CD4-positive, alpha-beta T cell treated with Interleukin-4 for 4 hours (primary cell): ENCODE data around the gene ENPP6.
"Not testable (repeated sequence)": the region's sequence is repeated elsewhere in the genome, so short reads cannot be mapped to it uniquely, and the experiment has no call there.

Experiments used
- DNase-seq: peaks from one replicate; pipeline ENCODE4 v3.0.0-alpha.2; 2020

ENPP6 gene

DNA sequence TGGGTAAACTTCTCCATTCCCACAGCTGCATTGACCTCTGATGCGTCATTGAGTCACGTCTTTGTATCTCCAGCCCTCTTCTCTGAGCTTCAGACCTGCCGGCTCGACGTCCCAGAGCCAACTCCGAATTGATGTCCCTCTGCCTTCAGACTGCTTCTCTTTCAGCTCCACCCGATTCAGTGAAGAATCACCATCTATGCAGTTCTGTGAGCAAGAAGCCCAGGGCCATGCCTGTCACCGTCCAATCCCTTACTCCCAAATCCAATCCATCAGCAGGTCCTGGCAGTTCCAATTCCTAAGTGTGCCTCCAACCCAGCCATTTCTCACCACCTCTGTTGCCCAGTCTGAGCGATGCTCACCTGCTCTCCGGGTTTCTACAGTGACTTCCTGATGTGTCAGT is 70.7 kb downstream of the ENPP6 start:
- no peak for DNase-seq

DNA sequence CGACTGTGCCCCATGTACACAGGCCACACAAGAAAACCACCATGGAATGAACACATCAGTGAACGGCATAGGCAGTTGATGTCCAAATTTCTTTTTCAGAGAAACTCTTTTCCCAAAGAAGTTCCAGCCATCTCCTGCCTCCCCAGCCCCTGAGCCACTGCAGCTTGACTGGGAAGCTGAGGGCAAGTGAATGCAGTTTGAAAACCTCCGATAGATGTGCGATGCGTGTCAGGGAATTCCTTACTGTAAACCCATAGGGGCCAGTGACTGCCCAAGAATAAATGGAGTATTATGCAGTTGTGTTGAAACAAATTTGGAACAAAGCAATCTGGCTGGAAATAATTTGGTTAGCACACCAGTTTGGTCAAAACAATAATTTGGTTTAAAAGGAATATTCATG is 72.1 kb downstream of the ENPP6 start:
- no peak for DNase-seq

DNA sequence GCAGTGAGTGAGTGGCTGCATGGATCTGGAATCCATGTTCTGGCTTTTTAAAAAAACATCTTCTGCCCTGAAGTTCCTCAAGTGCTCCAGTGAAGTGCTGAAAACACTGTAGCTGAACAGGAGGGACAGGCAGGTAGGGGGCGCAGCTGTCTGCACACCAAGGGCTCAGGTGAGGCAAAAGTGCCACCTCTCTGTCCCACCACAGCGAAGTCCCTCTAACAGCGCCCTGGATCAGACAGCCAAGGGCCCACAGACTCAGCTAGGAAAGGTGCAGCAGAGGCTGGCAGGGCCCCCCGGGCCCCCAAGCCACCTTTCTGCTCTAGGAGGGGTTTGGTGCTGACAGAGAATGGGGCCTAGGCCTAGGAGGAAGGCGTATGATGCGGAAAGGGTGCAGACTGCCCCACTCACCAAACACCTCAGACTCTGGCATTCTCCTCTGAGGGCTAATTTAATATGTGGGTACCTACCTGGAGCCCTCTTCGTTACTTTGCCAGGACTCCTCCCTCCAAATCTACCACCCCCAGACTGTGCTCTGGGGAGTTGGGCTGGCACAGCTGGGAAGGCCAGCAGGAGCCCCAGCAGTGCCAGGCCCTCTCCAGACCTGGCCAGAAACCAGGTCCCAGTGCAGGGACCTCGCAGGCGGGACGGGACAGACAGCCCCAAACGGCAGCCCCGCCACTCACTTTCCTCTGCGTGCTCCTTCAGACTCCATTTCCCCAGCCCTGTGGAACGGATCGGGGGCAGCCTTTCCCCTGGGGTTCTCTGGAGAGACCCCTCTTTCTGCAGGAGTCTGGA is 73.7 kb downstream of the ENPP6 start:
- no peak for DNase-seq

DNA sequence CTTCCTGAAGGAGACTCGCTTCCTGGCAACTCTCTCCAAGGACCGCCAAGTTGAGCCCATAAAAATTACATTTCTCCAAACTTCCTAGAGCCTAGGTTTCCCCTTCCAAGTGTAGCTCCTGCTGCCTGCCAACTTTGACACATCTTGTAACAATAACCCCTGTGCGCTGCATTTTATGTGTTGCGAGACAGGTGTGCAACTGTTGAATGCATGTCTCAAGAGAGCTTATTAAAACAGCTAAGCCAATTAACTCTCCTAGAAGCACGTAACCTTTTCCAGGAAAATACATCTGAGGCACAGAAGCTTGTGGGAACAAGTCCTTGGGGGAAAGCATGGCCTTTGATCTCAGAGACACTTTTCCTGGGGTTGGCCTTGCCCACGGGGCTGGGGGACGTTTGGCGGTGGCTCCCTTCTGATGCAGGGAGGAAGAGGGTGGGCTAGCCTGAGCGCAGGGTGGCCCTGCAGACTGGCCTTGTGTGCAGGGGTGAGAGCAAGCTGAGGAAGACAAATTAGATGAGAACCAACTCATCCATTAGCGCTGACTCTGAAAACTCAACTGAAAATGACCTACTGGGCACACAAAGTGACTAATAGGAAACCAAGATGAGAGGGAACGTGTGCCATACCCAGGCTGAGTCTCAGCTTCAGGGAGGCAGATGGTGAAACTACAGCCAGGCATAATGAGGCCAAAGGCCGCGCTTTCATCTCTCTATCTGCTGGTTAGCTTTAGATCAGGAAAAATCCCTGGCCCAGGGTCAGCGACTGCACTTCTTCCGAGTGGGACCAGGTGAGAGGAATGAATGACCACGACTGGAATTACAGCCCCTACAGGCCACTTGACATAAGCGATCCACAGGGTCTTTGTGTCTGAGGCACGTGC is 75.3 kb downstream of the ENPP6 start:
- DNase-seq, result no peak

DNA sequence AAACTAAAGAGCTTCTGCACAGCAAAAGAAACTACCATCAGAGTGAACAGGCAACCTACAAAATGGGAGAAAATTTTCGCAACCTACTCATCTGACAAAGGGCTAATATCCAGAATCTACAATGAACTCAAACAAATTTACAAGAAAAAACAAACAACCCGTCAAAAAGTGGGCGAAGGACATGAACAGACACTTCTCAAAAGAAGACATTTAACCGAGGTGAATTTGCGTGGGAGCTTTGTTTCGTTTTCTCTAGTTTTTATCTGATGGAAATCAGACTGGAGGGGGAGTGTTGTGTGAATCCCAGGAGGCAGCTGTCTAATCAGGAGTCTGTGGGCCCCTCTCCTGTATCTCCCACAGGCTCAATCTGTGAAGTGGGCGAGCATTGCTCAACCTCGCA is 76.8 kb downstream of the ENPP6 start:
- not testable (repeated sequence) for DNase-seq

- no peak for DNase-seq
Measured at GRCh38 chr4:184136525-184136924, 81.1 kb downstream of the ENPP6 start.

GRCh38 chr4:184126800-184127199 is 90.9 kb downstream of the ENPP6 start:
- DNase-seq, result no peak

GRCh38 chr4:184122631-184123408 is 94.9 kb downstream of the ENPP6 start:
- no peak for DNase-seq

DNA sequence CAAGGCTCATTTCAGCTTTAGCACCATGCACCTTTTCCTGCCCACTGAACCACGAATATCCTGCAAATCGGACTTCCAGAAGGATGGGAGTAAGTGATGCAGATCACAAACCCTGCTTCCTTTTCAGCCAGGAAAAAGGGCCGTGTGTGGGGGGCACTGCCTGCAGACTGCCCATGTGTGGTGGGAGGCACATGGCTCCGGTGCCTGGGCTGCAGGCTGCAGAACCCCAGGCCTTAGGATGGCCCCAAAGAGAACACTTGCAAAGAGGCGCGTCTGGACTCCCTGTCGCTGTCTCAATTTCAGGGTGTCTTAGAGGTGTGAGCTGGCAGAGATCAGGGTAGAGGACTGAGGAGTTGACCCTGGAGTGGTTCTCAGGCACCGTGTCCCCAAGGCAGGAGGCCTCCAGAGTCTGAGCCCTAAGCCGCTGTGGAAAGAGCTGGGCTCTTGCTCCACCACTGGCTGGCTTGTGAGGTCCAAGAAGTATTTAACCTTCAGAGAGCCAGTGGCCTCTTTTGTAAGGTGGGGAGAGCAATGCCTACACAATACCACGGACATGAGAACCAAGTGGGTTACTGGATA is 97.0 kb downstream of the ENPP6 start:
- no peak for DNase-seq

- no peak for DNase-seq
Measured at GRCh38 chr4:184117662-184118199, 99.9 kb downstream of the ENPP6 start.

GRCh38 chr4:184115399-184115798 is 102.3 kb downstream of the ENPP6 start:
- no peak for DNase-seq

DNA sequence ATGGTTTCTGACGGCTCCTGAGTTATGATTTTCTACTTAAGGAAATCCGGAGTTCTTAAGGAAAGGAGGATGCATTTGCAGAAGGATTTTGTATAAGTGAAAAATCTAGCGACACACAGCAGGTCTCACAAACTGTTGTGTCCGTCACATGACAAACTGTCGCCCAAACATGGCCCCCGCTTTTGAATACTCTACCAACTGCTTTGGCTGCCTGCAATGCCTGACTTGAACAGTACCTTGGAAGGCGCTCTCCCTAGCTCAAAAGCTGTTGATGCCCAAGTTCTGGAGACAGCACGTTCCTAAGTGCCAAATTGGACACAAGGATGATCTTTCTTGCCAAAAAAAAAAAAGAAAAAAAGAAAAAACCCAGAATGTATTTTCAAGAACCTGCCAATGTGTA is 103.2 kb downstream of the ENPP6 start:
- no peak for DNase-seq

GRCh38 chr4:184112006-184112550 is 105.6 kb downstream of the ENPP6 start:
- DNase-seq, result no peak

DNA sequence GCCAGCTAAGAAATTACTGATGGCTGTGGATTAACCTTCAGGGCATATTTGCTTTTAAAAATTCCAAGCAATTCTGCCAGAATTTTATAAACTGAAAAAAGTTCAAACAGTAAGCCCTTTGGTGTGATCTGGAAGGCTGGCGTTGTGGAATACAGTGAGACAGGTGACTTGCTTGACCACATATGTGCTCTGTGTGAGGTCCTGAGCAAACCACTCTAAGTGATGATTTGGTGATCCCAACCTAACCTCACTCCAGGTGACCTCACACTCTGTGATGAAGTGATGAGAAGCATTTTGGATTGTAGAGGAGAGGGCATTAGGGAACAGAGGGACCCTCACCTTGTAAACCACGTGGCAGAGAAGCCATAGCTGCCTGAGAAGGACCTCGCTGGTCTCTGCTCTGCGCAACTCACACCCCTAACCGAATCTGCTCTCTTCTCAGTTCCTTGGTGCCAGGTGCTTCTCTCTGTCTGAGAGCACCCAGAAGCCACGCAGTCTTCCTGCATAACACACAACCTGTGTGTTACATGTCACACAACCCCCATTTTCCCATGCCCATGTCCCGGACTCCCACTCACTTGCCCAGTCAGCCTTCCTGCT is 106.3 kb downstream of the ENPP6 start:
- no peak for DNase-seq

DNA sequence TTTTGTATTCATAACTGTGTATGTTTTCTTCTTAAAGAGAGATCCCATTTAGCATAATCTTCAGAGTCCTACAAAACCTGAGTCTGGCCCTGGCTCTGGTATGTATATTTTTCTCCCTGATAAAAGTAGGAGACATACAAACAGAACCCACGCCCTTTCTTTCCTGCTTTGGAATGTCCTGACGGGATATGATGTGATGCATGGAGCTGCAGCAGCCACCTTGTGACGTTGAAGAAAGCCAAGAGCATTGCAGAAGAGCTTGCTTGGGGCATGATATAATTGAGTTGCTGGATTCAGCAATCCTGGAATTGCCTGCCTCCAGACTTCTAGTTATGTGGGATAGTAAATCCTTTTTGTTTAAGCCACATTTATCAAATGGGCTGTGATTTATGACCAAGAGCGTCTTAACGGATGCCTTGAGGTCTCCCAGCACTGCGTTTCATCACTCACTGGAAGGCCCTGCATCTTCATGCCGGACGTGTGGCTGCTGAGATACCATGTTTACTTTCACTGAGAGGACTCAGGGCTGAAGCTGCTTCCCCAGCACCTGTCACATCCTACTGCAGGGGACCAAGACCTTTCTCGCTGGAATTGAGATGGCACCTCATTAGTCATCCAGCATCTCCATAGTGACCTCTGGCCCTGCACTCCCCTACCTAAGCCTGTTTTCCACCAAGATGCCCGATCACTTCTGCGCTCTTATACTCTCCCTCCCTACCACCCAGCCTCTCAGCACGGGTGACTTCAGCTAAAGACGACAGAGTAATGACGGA is 107.0 kb downstream of the ENPP6 start:
- no peak for DNase-seq

- DNase-seq, result no peak
Measured at GRCh38 chr4:184108006-184108501, 109.6 kb downstream of the ENPP6 start.

DNA sequence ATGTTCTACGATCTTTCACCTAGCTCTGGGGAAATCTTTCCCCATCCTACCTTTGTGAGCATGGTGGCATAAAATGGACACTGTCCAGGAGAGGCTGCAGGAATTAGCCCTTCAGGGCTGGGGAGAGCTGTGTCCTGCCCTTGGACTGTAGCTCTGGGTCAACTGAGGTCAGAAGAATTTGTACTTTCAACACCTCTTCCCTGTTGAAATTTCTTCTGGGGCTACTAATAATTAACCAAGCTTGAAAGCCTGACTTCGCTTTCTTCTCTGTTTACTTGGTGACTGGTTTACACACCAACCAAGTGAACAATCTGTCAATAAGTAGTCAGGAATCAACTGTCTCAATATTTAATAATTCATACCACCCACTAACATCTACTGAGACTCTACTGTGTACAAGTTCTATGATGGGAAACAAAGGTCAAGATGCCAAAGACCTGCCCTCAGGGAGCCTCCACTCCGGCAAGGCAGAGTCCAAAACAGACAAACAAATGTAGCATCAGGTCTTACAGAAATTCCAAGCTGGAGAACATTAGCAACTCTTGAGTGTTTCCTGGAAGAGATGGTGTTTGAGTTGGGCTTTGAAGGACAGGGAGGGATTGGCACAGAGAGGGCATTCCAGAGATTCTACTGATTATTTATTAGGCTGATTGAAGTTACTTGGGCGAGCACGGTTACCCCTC is 113.1 kb downstream of the ENPP6 start:
- DNase-seq, result no peak

DNA sequence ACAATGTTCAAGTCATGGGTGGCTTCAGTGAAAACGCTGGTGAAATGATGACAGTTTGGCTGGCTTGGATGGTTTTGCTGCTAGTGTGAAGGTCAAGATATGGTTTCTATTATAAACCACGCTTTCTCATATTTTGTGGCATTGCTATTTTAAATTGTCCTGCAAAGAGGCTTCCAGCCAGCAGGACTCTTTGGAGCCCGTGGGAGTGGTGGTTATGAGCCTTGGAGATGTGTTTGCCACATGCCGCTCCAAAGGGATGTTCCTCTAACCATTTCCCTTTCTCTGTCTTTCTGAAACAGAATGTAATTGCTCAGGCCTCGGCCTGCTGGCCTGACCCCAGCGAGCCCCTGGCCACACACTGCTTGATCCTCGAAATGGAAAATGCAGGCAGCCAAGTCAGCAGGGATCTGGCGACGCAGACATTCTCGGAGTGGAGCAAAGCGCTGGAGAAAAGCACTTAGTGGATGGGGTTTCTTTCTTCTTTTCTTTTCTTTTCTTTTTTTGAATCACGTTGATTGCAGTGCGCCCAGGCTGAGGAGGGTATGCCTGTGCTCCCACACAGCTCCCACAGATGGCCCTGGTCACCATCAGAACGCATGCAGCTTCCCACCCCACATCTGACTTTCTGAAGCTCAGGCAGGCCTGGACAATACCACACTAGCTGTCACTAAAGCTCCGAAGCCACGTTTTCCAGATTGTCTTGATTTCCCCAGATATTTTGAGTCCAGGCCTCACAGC is 114.0 kb downstream of the ENPP6 start:
- no peak for DNase-seq

GRCh38 chr4:184102927-184103326 is 114.7 kb downstream of the ENPP6 start:
- no peak for DNase-seq

DNA sequence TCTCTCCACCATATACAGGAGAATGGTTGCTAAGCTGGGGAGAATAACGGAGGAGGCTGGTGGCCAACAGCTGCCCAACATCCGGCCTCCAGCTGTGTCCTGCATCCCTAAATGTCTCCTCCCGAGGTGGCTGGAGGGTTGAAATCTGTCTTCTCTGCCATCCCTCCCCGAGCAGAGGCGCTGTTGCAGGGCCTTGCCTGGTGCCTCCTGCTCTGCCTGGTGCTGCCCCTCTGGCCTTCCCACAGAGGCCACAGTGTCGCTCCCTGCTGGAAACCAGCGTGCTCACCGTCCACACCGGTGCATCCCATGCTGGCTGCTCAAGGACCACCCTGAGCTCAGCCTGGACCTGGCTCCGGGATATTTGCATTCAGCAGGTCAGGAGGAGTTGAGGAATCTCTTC is 115.2 kb downstream of the ENPP6 start:
- DNase-seq, result no peak
